ENCODE measurements around the gene DAB2IP.

- no peak for TF ChIP-seq CTCF (IDR thresholded peaks at IDR 0.05; ENCODE audit: low read length)
- TF ChIP-seq EZH2 (IDR thresholded peaks at IDR 0.05; ENCODE audit: borderline replicate concordance, low read length) = no peak
Observed at GRCh38 chr9:121694600-121694999, 43.2 kb downstream of the DAB2IP start.

Measured in OCI-LY1 (cell line).